Measurements from ENCODE around the gene WDR82. TPM values are rescaled to one million over a fixed set of nuclear protein-coding genes. Genes with fewer than 3 reads are reported as not detected.

WDR82 gene
- total RNA-seq, 6 donors from 2014 or later, result 23.0 to 63.6 (median 46.8) TPM

DNA sequence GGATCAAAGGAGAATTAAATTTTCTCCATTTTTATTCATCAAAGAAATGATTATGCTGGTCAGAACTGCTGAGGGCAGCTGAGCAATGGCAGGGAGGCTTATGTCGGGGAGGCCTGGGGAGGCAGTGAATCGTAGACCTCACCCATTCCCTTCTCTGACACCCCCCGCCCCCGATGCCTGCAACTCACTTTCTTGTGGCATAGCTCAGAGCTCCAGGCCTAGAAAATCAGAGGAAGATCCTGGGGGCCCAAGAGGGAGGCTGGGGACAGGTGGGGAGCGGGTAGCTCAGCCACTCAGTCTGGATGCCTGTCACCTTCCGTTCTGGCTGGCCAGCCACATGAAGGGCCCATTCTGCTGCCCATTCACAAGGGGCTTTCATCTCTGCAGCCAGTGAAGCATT, 36.6 kb upstream of the WDR82 start:
- Histone ChIP-seq H3K27ac (no peak overlapping the region), H3K4me3 (no peak overlapping the region), H3K27me3 (no peaks in the 10 kb centered on the region), H3K9me3 (no peaks in the 10 kb centered on the region), H3K4me1 (peaks cover 19 to 31% (median 22%) of the 10 kb centered on the region in 4 donors), H3K36me3 (peaks cover 0 to 3% (median 1%) of the 10 kb centered on the region in 4 donors)
- TF ChIP-seq POLR2AphosphoS5 (IDR thresholded peaks at IDR 0.05) (no peak), POLR2A (IDR thresholded peaks at IDR 0.05) (no peak), EP300 (IDR thresholded peaks at IDR 0.05) (no peak)
- TF ChIP-seq, protein P1, sequence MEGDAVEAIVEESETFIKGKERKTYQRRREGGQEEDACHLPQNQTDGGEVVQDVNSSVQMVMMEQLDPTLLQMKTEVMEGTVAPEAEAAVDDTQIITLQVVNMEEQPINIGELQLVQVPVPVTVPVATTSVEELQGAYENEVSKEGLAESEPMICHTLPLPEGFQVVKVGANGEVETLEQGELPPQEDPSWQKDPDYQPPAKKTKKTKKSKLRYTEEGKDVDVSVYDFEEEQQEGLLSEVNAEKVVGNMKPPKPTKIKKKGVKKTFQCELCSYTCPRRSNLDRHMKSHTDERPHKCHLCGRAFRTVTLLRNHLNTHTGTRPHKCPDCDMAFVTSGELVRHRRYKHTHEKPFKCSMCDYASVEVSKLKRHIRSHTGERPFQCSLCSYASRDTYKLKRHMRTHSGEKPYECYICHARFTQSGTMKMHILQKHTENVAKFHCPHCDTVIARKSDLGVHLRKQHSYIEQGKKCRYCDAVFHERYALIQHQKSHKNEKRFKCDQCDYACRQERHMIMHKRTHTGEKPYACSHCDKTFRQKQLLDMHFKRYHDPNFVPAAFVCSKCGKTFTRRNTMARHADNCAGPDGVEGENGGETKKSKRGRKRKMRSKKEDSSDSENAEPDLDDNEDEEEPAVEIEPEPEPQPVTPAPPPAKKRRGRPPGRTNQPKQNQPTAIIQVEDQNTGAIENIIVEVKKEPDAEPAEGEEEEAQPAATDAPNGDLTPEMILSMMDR (IDR thresholded peaks at IDR 0.05), result no peak
- no peak for DNase-seq
- ATAC-seq (ENCODE audit: low FRiP score in 2 of 2), result no peak
- 92 to 94% methylated on average over 5 to 6 of the region's 6 CpGs for WGBS, 2 donors

DNA sequence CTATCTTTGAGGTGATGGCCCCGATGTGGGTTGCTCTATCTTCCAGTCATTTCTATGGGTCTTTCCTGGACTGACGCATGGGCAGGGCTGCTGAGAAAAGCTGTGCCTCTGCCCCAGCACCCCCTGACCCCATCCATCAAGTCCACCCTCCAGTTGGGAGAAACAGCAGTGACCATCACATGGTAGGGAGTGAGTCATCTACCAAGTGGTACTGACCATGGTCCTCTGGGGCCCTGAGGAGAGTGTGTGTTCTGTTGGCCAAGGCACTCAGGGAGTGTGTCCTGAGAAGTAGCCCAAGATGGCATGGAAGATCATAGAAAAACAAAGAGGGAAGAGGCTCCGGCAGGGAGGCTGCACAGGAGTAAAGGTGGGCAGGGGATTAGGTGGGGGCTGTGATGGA, 36.0 kb upstream of the WDR82 start:
- Histone ChIP-seq H3K36me3 (peaks cover 0 to 7% (median 3%) of the 10 kb centered on the region in 4 donors), H3K4me1 (peaks cover 19 to 31% (median 22%) of the 10 kb centered on the region in 4 donors), H3K27ac (peak overlapping the region in 2 of 4 donors; percentile 49 to 50), H3K4me3 (no peak overlapping the region), H3K9me3 (no peaks in the 10 kb centered on the region), H3K27me3 (no peaks in the 10 kb centered on the region)
- DNase-seq (peak in 1 of 2 donors; percentile 37), ATAC-seq (ENCODE audit: low FRiP score in 2 of 2) (no peak)
- TF ChIP-seq POLR2AphosphoS5 (IDR thresholded peaks at IDR 0.05) (no peak), POLR2A (IDR thresholded peaks at IDR 0.05) (no peak)
- TF ChIP-seq, protein P1 (IDR thresholded peaks at IDR 0.05), result no peak
- 92% methylated on average over 3 of the region's 3 CpGs for WGBS, 2 donors

DNA sequence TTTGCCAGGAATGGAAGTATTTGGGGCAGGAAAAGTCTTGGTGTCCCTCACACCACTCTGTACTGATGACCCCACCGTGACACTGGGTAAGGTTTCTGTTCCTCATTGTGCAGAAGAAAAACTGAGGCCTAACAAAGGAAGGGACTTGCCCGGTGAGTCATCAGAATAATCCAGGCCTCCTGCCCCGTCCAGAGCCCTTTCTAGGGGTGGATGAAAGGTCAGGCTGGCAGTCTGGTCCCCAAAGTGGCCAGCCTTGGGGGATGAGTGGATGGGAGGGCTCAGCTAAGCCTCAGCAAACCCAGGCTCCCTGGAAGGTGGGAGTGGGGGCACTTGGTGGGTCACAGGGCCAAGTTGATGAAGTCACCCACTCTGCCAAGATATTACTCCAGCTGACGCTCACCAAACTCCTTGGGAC, 35.3 kb upstream of the WDR82 start:
- peak overlapping the region in 3 of 4 donors; percentile 2 to 50 (median 49) for H3K27ac ChIP-seq
- no peaks in the 10 kb centered on the region for H3K27me3 ChIP-seq
- TF ChIP-seq POLR2AphosphoS5 (IDR thresholded peaks at IDR 0.05) (peak in 1 of 2 donors; percentile 10), EP300 (IDR thresholded peaks at IDR 0.05) (peak in 1 of 4 donors; percentile 6), POLR2A (IDR thresholded peaks at IDR 0.05) (no peak)
- TF ChIP-seq, protein P1 (IDR thresholded peaks at IDR 0.05), result no peak
- no peaks in the 10 kb centered on the region for H3K9me3 ChIP-seq
- DNase-seq, result peak in 1 of 2 donors; percentile 61
- ATAC-seq (ENCODE audit: low FRiP score in 2 of 2), result peak in 1 of 2 donors; percentile 76
- H3K36me3 ChIP-seq, result peaks cover 0 to 7% (median 3%) of the 10 kb centered on the region in 4 donors
- H3K4me1 ChIP-seq, result peaks cover 19 to 31% (median 22%) of the 10 kb centered on the region in 4 donors
- WGBS, 2 donors, result 40 to 62% methylated on average over 4 of the region's 4 CpGs
- no peak overlapping the region for H3K4me3 ChIP-seq

DNA sequence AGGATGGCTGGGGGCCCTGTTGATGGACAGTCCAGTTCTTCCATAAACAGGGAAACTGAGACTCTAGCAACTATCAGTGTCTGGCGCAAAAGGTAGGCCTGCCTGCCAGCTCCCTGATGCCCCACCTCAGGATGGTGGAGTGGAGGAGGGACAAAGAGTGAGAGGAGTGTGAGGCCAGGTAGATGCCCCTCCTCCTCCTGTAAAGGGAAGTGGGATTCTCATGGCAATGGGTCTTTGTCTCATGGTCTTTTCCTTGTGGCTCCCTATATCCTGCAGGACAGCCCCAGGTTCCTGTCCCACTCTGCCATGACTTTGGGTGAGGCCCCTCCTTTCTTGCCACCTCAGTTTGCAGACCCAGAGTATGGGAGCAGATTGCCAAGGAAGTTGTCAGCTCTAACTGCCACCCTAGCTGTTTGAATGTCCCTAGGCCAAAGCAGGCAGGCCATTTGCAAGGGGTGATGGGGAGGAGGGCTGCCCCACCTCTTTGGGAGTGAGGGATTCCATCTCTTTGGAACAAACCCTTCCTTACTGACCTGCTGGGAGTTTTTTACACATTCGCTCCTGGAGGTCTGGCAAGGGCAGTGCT, 34.8 kb upstream of the WDR82 start:
- peak overlapping the region; percentile 2 to 50 (median 28) for H3K27ac ChIP-seq
- no peaks in the 10 kb centered on the region for H3K27me3 ChIP-seq
- H3K9me3 ChIP-seq, result no peaks in the 10 kb centered on the region
- no peak for TF ChIP-seq EP300 (IDR thresholded peaks at IDR 0.05)
- TF ChIP-seq POLR2AphosphoS5 (IDR thresholded peaks at IDR 0.05), result no peak
- TF ChIP-seq POLR2A (IDR thresholded peaks at IDR 0.05), result no peak
- TF ChIP-seq, protein P1 (IDR thresholded peaks at IDR 0.05), result no peak
- H3K4me1 ChIP-seq, result peaks cover 19 to 27% (median 22%) of the 10 kb centered on the region in 4 donors
- DNase-seq (no peak), ATAC-seq (ENCODE audit: low FRiP score in 2 of 2) (no peak)
- H3K4me3 ChIP-seq, result no peak overlapping the region
- WGBS, 2 donors, result 90 to 92% methylated on average over 2 of the region's 2 CpGs
- peaks cover 0 to 7% (median 3%) of the 10 kb centered on the region in 4 donors for H3K36me3 ChIP-seq

Measured in upper lobe of left lung (tissue), 6 donors.